Heart left ventricle (tissue), 16 donors: ENCODE results near the gene CTDP1. TPM values are rescaled to one million over a fixed set of nuclear protein-coding genes. Genes with fewer than 3 reads are reported as not detected.

Experiments
- ATAC-seq, 4 donors: fragments of 200-7000 bp; cut with Tn5 transposase; one replicate each; pipeline ENCODE4 v1.9.1; 2020 to 2022; ENCODE audit warnings: moderate library complexity in 4 of 4, mild to moderate bottlenecking in 3 of 4, moderate number of reproducible peaks in 1 of 4
- DNase-seq, 5 donors: peaks; one replicate each; pipeline ENCODE4 v3.0.0-alpha.2; 2020
- H3K27ac ChIP-seq, 12 donors: fragments of 200-600 bp; sonication (generic) in 4 of 12; one replicate each; pipeline versions ENCODE4 v1.5.0 to v1.8.0; 2016 to 2022; ENCODE audit warnings: mild to moderate bottlenecking in 2 of 12
- H3K27me3 ChIP-seq, 9 donors: fragments of 200-600 bp; sonication (generic) in 2 of 9; one replicate each; pipeline versions ENCODE4 v1.5.1 to v1.8.0; 2016 to 2022; ENCODE audit warnings: mild to moderate bottlenecking in 3 of 9
- H3K36me3 ChIP-seq, 9 donors: fragments of 200-600 bp; sonication (generic) in 2 of 9; one replicate each; pipeline versions ENCODE4 v1.5.0 to v1.8.0; 2018 to 2022; ENCODE audit warnings: mild to moderate bottlenecking in 2 of 9
- H3K4me1 ChIP-seq, 12 donors: fragments of 200-600 bp; sonication (generic) in 4 of 12; one replicate each; pipeline versions ENCODE4 v1.5.0 to v1.8.0; 2016 to 2022; ENCODE audit warnings: mild to moderate bottlenecking in 3 of 12
- H3K4me3 ChIP-seq, 12 donors: fragments of 200-600 bp; sonication (generic) in 4 of 12; one replicate each; pipeline versions ENCODE4 v1.5.0 to v1.8.0; 2017 to 2022; ENCODE audit warnings: mild to moderate bottlenecking in 9 of 12, moderate library complexity in 4 of 12
- H3K9me3 ChIP-seq, 12 donors: fragments of 200-600 bp; sonication (generic) in 4 of 12; one replicate each; pipeline versions ENCODE4 v1.5.0 to v1.8.0; 2016 to 2022; ENCODE audit warnings: mild to moderate bottlenecking in 1 of 12
- CTCF ChIP-seq, 12 donors: fragments of 200-600 bp; sonication (generic) in 4 of 12; IDR thresholded peaks; one replicate each; pipeline versions ENCODE4 v1.5.0 to v1.8.0; 2018 to 2022; ENCODE audit warnings: antibody characterized with exemption in 12 of 12, mild to moderate bottlenecking in 5 of 12
- POLR2A ChIP-seq, 2 donors: fragments of 450-650 bp; IDR thresholded peaks; one replicate each; pipeline ENCODE4 v1.6.1; 2017; ENCODE audit warnings: antibody characterized with exemption in 2 of 2, mild to moderate bottlenecking in 2 of 2, moderate library complexity in 2 of 2
- WGBS, 4 donors: extraction: QIAGEN DNeasy Blood & Tissue Kit in 2 of 4; methylation state at CpG; one replicate each; pipeline versions ENCODE4 v1.1.5 to v1.1.7; 2013 to 2018; 5-methylcytosine and 5-hydroxymethylcytosine counted together
- intact Hi-C, 10 donors: fragments of 100-400 bp; cut with DNase I; formaldehyde crosslinking; loops; one replicate each; pipeline versions ENCODE4 v1.11.1 to v1.14.2; 2022
- polyA plus RNA-seq, 2 donors: library from polyadenylated mRNA; stranded (reverse); fragments of 200-250 nt; gene quantifications; one replicate each; pipeline ENCODE4 v1.2.3, GENCODE V29; 2013
- total RNA-seq, 9 donors: library from RNA; depleted of rRNA in 2 of 9; stranded (reverse); fragments of >200 nt in 2 of 9; fragmentation: NEBNext Ultra II Directional in 3 of 9; extraction: Animal tissue kit (Norgen Biotek cat#: 25700) in 3 of 9; gene quantifications; one replicate each; pipeline versions ENCODE4 v1.1.0 to v1.2.4, GENCODE V29; 2016 to 2023
- donor health status: ischemic (EF 13 %, LVEDD 7.1; RV severe dilation, severe dysfunction).
- donor health status: healthy with polysubstance abuse.
- donor health status: DM: no; HTN: yes; CAD: no.
- donor health status: DM: no; HTN: no; CAD: no.
- donor health status: ischemic (EF 25% LVEDD 6.9; RV normal size, moderate dysfunction).
- donor health status: ischemic (EF 25% LVEDD 5.7; RV mildly dilated, moderate dysfunction).
- donor health status: healthy.
- donor health status: DM: yes; HTN: yes; CAD: no.
- donor health status: ischemic (EF 35%, LVEDD 5.7; RV mildly dilated, moderate dysfunction).
- donor health status: nonischemic (EF 11% LVEDD 7.7; RV severe dilation, severe dysfunction).
- donor health status: DM: yes; HTN: yes; CAD: no.
- donor health status: PGD.
- donor health status: ischemic (EF 29% LVEDD 5.4; RV normal size, mild dysfunction).
- donor health status: nonischemic (EF 23%, LVEDD 6.1; RV moderate dilation, normal function).

Gene CTDP1
- total and polyA plus RNA-seq, 11 donors, result 6.0 to 17.1 (median 10.3) TPM

- no peak overlapping the region for H3K27ac ChIP-seq
- DNase-seq (peak in 1 of 5 donors; percentile 16), ATAC-seq (no peak)
- no peaks in the 10 kb centered on the region for H3K27me3 ChIP-seq
- peaks cover 0 to 91% (median 61%) of the 10 kb centered on the region in 9 donors for H3K36me3 ChIP-seq
- H3K4me1 ChIP-seq, result no peaks in the 10 kb centered on the region
- H3K4me3 ChIP-seq, result no peak overlapping the region
- 93 to 98% (median 98%) methylated on average over 24 of the region's 24 CpGs for WGBS, 4 donors
- intact Hi-C loops, result no loop called here
- TF ChIP-seq POLR2A (IDR thresholded peaks at IDR 0.05), result no peak
- no peak for TF ChIP-seq CTCF (IDR thresholded peaks at IDR 0.05)
- peaks cover 0 to 6% (median 0%) of the 10 kb centered on the region in 12 donors for H3K9me3 ChIP-seq
Observed at GRCh38 chr18:79704631-79705030, 25.0 kb downstream of the CTDP1 start.

GRCh38 chr18:79705272-79705671 lies 25.7 kb downstream of the CTDP1 start:
- H3K4me3 ChIP-seq, result no peak overlapping the region
- TF ChIP-seq POLR2A (IDR thresholded peaks at IDR 0.05) (no peak), CTCF (IDR thresholded peaks at IDR 0.05) (no peak)
- no peak overlapping the region for H3K27ac ChIP-seq
- ATAC-seq (no peak), DNase-seq (peak in 1 of 5 donors; percentile 8)
- H3K27me3 ChIP-seq, result no peaks in the 10 kb centered on the region
- peaks cover 0 to 5% (median 0%) of the 10 kb centered on the region in 12 donors for H3K9me3 ChIP-seq
- H3K36me3 ChIP-seq, result peaks cover 0 to 91% (median 62%) of the 10 kb centered on the region in 9 donors
- intact Hi-C loops, result no loop called here
- H3K4me1 ChIP-seq, result no peaks in the 10 kb centered on the region
- WGBS, 4 donors, result 92 to 96% (median 95%) methylated on average over 27 to 28 of the region's 28 CpGs

- ATAC-seq (no peak), DNase-seq (peak in 1 of 5 donors; percentile 5)
- peaks cover 0 to 91% (median 65%) of the 10 kb centered on the region in 9 donors for H3K36me3 ChIP-seq
- 90 to 95% (median 94%) methylated on average over 14 of the region's 14 CpGs for WGBS, 4 donors
- H3K27ac ChIP-seq, result no peak overlapping the region
- H3K9me3 ChIP-seq, result no peaks in the 10 kb centered on the region
- no peaks in the 10 kb centered on the region for H3K27me3 ChIP-seq
- no peak for TF ChIP-seq CTCF (IDR thresholded peaks at IDR 0.05)
- TF ChIP-seq POLR2A (IDR thresholded peaks at IDR 0.05), result no peak
- no peaks in the 10 kb centered on the region for H3K4me1 ChIP-seq
- intact Hi-C loops, result no loop called here
- no peak overlapping the region for H3K4me3 ChIP-seq
Observed at GRCh38 chr18:79706006-79706405, 26.4 kb downstream of the CTDP1 start.

GRCh38 chr18:79706658-79707057 lies 27.1 kb downstream of the CTDP1 start:
- 94 to 96% (median 94%) methylated on average over 16 of the region's 16 CpGs for WGBS, 4 donors
- DNase-seq, result no peak
- Histone ChIP-seq H3K9me3 (no peaks in the 10 kb centered on the region), H3K27ac (no peak overlapping the region), H3K27me3 (no peaks in the 10 kb centered on the region), H3K4me1 (no peaks in the 10 kb centered on the region), H3K4me3 (no peak overlapping the region), H3K36me3 (peaks cover 0 to 96% (median 65%) of the 10 kb centered on the region in 9 donors)
- ATAC-seq, result no peak
- intact Hi-C loops, result no loop called here
- TF ChIP-seq CTCF (IDR thresholded peaks at IDR 0.05), result no peak
- TF ChIP-seq POLR2A (IDR thresholded peaks at IDR 0.05), result no peak
